A673 (cell line): ENCODE data around the gene WSB2. TPM values are rescaled to one million over a fixed set of nuclear protein-coding genes. Genes with fewer than 3 reads are reported as not detected.

ENCODE experiments used
- BruUV-seq: library from RNA; stranded (reverse); fragments of 400-500 nt; replicated peaks from 2 replicates; lab custom pipeline; 2021; lab: Mats Ljungman, UMichigan
- CTCF ChIA-PET: fragments of 300-600 bp; sonication (Branson Sonifier 250); formaldehyde crosslinking; loops from one replicate; lab custom pipeline; 2022; ENCODE audit warnings: antibody characterized with exemption; lab: Charles Lee
- POLR2A ChIA-PET: fragments of 300-600 bp; sonication (Branson Sonifier 250); formaldehyde crosslinking; loops from one replicate; lab custom pipeline; 2022; ENCODE audit warnings: antibody characterized with exemption; ENCODE audit not compliant: low non-redundant PET; lab: Charles Lee
- DNase-seq: peaks from one replicate; pipeline ENCODE4 v3.0.0-alpha.2; 2015; ENCODE audit warnings: low spot score
- H3K27ac ChIP-seq: fragments of 200-600 bp; sonication (generic); 2 replicates; pipeline ENCODE4 v1.5.1; 2016; ENCODE audit warnings: mixed run types, low read depth, mild to moderate bottlenecking, mixed read lengths, antibody characterized with exemption, low read length; ENCODE audit not compliant: poor library complexity, severe bottlenecking
- H3K27me3 ChIP-seq: fragments of 200-600 bp; sonication (generic); replicated peaks from 2 replicates; pipeline ENCODE4 v1.6.1; 2017; ENCODE audit warnings: mixed run types, low read depth, mild to moderate bottlenecking, mixed read lengths, antibody characterized with exemption, low read length; ENCODE audit not compliant: insufficient read depth, poor library complexity
- H3K36me3 ChIP-seq: fragments of 200-600 bp; sonication (generic); 2 replicates; pipeline ENCODE4 v1.6.1; 2016; ENCODE audit warnings: mixed run types, mild to moderate bottlenecking, mixed read lengths, antibody characterized with exemption, low read length; ENCODE audit not compliant: insufficient read depth, poor library complexity, severe bottlenecking
- H3K4me1 ChIP-seq: fragments of 200-600 bp; sonication (generic); 2 replicates; pipeline ENCODE4 v1.6.1; 2017; ENCODE audit warnings: mixed run types, mild to moderate bottlenecking, mixed read lengths, antibody characterized with exemption, low read length; ENCODE audit not compliant: insufficient read depth, poor library complexity, severe bottlenecking
- H3K4me3 ChIP-seq: fragments of 200-600 bp; sonication (generic); 2 replicates; pipeline ENCODE4 v1.5.1; 2016; ENCODE audit warnings: low read depth, mixed run types, mild to moderate bottlenecking, mixed read lengths, low read length; ENCODE audit not compliant: poor library complexity, severe bottlenecking
- H3K9me3 ChIP-seq: fragments of 200-600 bp; sonication (generic); 2 replicates; pipeline ENCODE4 v1.6.1; 2016; ENCODE audit warnings: mixed run types, low read depth, mild to moderate bottlenecking, mixed read lengths, antibody characterized with exemption, low read length; ENCODE audit not compliant: poor library complexity, severe bottlenecking
- CTCF ChIP-seq: fragments of 300-800, 200-600 bp; sonication (generic); conservative IDR thresholded peaks from 2 replicates; pipeline ENCODE4 v1.5.1; 2017; ENCODE audit warnings: low read depth, mild to moderate bottlenecking, antibody characterized with exemption, low read length, moderate library complexity, mixed read lengths
- EZH2 ChIP-seq: fragments of 200-600 bp; sonication (generic); IDR thresholded peaks from 2 replicates; pipeline ENCODE4 v1.6.1; 2017; ENCODE audit warnings: borderline replicate concordance, low read depth, mild to moderate bottlenecking, mixed read lengths, antibody characterized with exemption, low read length; ENCODE audit not compliant: poor library complexity, severe bottlenecking
- intact Hi-C: fragments of 100-400 bp; cut with micrococcal nuclease; formaldehyde crosslinking; loops from one replicate; pipeline ENCODE4 v1.10.0; 2022; ENCODE audit not compliant: unreplicated experiment
- total RNA-seq: library from RNA; stranded (reverse); gene quantifications from 2 replicates; pipeline ENCODE4 v1.2.3, GENCODE V29; 2021

WSB2 gene
- total RNA-seq, 1 experiment from 2014 or later, result 122 TPM

GRCh38 chr12:118058227-118058626 is 2.8 kb downstream of the WSB2 start:
- intact Hi-C loops, result no loop called here
- ChIA-PET CTCF (no interaction called here), POLR2A (no interaction called here)
- Histone ChIP-seq H3K27me3 (no peaks in the 10 kb centered on the region), H3K9me3 (no peaks in the 10 kb centered on the region), H3K4me3 (no peak overlapping the region), H3K27ac (no peak overlapping the region), H3K36me3 (no peaks in the 10 kb centered on the region), H3K4me1 (peaks cover 16% of the 10 kb centered on the region)
- BruUV-seq, result no TSS peak
- TF ChIP-seq EZH2 (no peak), CTCF (no peak)
- no peak for DNase-seq

GRCh38 chr12:118055865-118056773 is 4.9 kb downstream of the WSB2 start:
- Histone ChIP-seq H3K27me3 (no peaks in the 10 kb centered on the region), H3K36me3 (peaks cover 9% of the 10 kb centered on the region), H3K9me3 (no peaks in the 10 kb centered on the region), H3K4me3 (no peak overlapping the region), H3K4me1 (peaks cover 7% of the 10 kb centered on the region), H3K27ac (no peak overlapping the region)
- CTCF ChIA-PET, result interaction anchor here (0.6 kb wide), 1 partner anchor 67 kb away, joined by 6 read pairs; no protein-coding TSS in a partner anchor
- intact Hi-C loops, result no loop called here
- no peak for DNase-seq
- no TSS peak for BruUV-seq
- TF ChIP-seq CTCF (no peak), EZH2 (no peak)
- POLR2A ChIA-PET, result no interaction called here

GRCh38 chr12:118055144-118055557 is 5.8 kb downstream of the WSB2 start:
- Histone ChIP-seq H3K27ac (no peak overlapping the region), H3K36me3 (peaks cover 14% of the 10 kb centered on the region), H3K27me3 (no peaks in the 10 kb centered on the region), H3K4me1 (peaks cover 7% of the 10 kb centered on the region), H3K4me3 (no peak overlapping the region), H3K9me3 (no peaks in the 10 kb centered on the region)
- intact Hi-C loops, result no loop called here
- ChIA-PET POLR2A (interaction anchor here (0.6 kb wide), 1 partner anchor 1813 kb away, joined by 4 read pairs; no protein-coding TSS in a partner anchor), CTCF (interaction anchor here (0.6 to 0.7 kb wide), 2 partner anchors 318 to 756 kb away, joined by 3 to 4 read pairs; partner anchors contain the start of gene TAOK3)
- peak; percentile 81 for DNase-seq
- BruUV-seq, result no TSS peak
- peak; percentile 75 for TF ChIP-seq CTCF
- no peak for TF ChIP-seq EZH2
